ENCODE data around the gene NTHL1.

The NTHL1 gene

GRCh38 chr16:2002406-2003230 is 45.0 kb downstream of the NTHL1 start:
- TF ChIP-seq CTCF (IDR thresholded peaks at IDR 0.05; ENCODE audit: low read depth, low read length, missing control alignments) = no peak
- H3K36me3 ChIP-seq (replicated peaks) = peaks cover 58% of the 10 kb centered on the region
- in situ Hi-C loops (cut with HindIII; ENCODE audit: low pct_ligation_motif_present, low sequenced_read_pairs) = no loop called here
- no peak overlapping the region for H3K27ac ChIP-seq
- no peak overlapping the region for H3K4me3 ChIP-seq (ENCODE audit: low read depth, low read length)
- H3K27me3 ChIP-seq (replicated peaks) = no peaks in the 10 kb centered on the region
- no peak for DNase-seq

GRCh38 chr16:2001456-2002355 is 45.9 kb downstream of the NTHL1 start:
- in situ Hi-C loops (cut with HindIII; ENCODE audit: low pct_ligation_motif_present, low sequenced_read_pairs) = no loop called here
- no peak overlapping the region for H3K4me3 ChIP-seq (ENCODE audit: low read depth, low read length)
- no peak overlapping the region for H3K27ac ChIP-seq
- no peaks in the 10 kb centered on the region for H3K27me3 ChIP-seq (replicated peaks)
- H3K36me3 ChIP-seq (replicated peaks) = peaks cover 66% of the 10 kb centered on the region
- TF ChIP-seq CTCF (IDR thresholded peaks at IDR 0.05; ENCODE audit: low read depth, low read length, missing control alignments) = no peak
- no peak for DNase-seq

- in situ Hi-C loops (cut with HindIII; ENCODE audit: low pct_ligation_motif_present, low sequenced_read_pairs) = no loop called here
- H3K36me3 ChIP-seq (replicated peaks) = peaks cover 69% of the 10 kb centered on the region
- no peak overlapping the region for H3K27ac ChIP-seq
- H3K4me3 ChIP-seq (ENCODE audit: low read depth, low read length) = no peak overlapping the region
- TF ChIP-seq CTCF (IDR thresholded peaks at IDR 0.05; ENCODE audit: low read depth, low read length, missing control alignments) = no peak
- H3K27me3 ChIP-seq (replicated peaks) = no peaks in the 10 kb centered on the region
- no peak for DNase-seq
These were observed 46.6 kb downstream of the NTHL1 start for GRCh38 chr16:2001035-2001434.

GRCh38 chr16:1999866-2000514 is 47.6 kb downstream of the NTHL1 start:
- Histone ChIP-seq H3K27me3 (replicated peaks) (no peaks in the 10 kb centered on the region), H3K27ac (no peak overlapping the region), H3K4me3 (ENCODE audit: low read depth, low read length) (no peak overlapping the region), H3K36me3 (replicated peaks) (peaks cover 69% of the 10 kb centered on the region)
- no peak for TF ChIP-seq CTCF (IDR thresholded peaks at IDR 0.05; ENCODE audit: low read depth, low read length, missing control alignments)
- in situ Hi-C loops (cut with HindIII; ENCODE audit: low pct_ligation_motif_present, low sequenced_read_pairs) = no loop called here
- no peak for DNase-seq

GRCh38 chr16:1998852-1999801 is 48.5 kb downstream of the NTHL1 start:
- in situ Hi-C loops (cut with HindIII; ENCODE audit: low pct_ligation_motif_present, low sequenced_read_pairs) = no loop called here

More at GRCh38 chr16:1998852-1999801, 48.5 kb downstream of the NTHL1 start:
- no peak for TF ChIP-seq CTCF (IDR thresholded peaks at IDR 0.05; ENCODE audit: low read depth, low read length, missing control alignments)
- no peak overlapping the region for H3K4me3 ChIP-seq (ENCODE audit: low read depth, low read length)
- H3K36me3 ChIP-seq (replicated peaks) = peaks cover 69% of the 10 kb centered on the region
- no peak overlapping the region for H3K27ac ChIP-seq
- DNase-seq = no peak
- H3K27me3 ChIP-seq (replicated peaks) = no peaks in the 10 kb centered on the region

Measured in brain microvascular endothelial cell (primary cell).